Measurements from ENCODE around the gene XRCC5. TPM values are rescaled to one million over a fixed set of nuclear protein-coding genes. Genes with fewer than 3 reads are reported as not detected.
"Not testable (repeated sequence)": the region's sequence is repeated elsewhere in the genome, so short reads cannot be mapped to it uniquely, and the experiment has no call there.

The XRCC5 gene
- total RNA-seq, 4 donors from 2014 or later, result 87.3 to 202 (median 170) TPM

GRCh38 chr2:216075510-216076485 lies 33.4 kb upstream of the XRCC5 start:
- H3K4me3 ChIP-seq, result no peak overlapping the region
- H3K9me3 ChIP-seq, result no peaks in the 10 kb centered on the region
- H3K27me3 ChIP-seq, result no peaks in the 10 kb centered on the region
- no peak for DNase-seq
- TF ChIP-seq POLR2A (IDR thresholded peaks at IDR 0.05) (no peak), CTCF (IDR thresholded peaks at IDR 0.05) (no peak)
- 90% methylated on average over 6 of the region's 6 CpGs for WGBS, 2 donors
- peaks cover 0 to 13% (median 0%) of the 10 kb centered on the region in 3 donors for H3K36me3 ChIP-seq
- intact Hi-C loops (cut with DNase I), result no loop called here
- peaks cover 0 to 2% (median 0%) of the 10 kb centered on the region in 3 donors for H3K4me1 ChIP-seq
- H3K27ac ChIP-seq, result no peak overlapping the region

- 74 to 77% methylated on average over 1 of the region's 1 CpG for WGBS, 2 donors
- TF ChIP-seq CTCF (IDR thresholded peaks at IDR 0.05) (no peak), POLR2A (IDR thresholded peaks at IDR 0.05) (no peak)
- Histone ChIP-seq H3K4me3 (no peak overlapping the region), H3K9me3 (no peaks in the 10 kb centered on the region), H3K27me3 (no peaks in the 10 kb centered on the region), H3K4me1 (peaks cover 3 to 24% (median 12%) of the 10 kb centered on the region in 3 donors), H3K36me3 (peaks cover 0 to 5% (median 0%) of the 10 kb centered on the region in 3 donors), H3K27ac (no peak overlapping the region)
- no peak for DNase-seq
- intact Hi-C loops (cut with DNase I), result no loop called here
Observed at GRCh38 chr2:216078776-216079175, 30.4 kb upstream of the XRCC5 start.

- H3K4me1 ChIP-seq, result peaks cover 3 to 24% (median 12%) of the 10 kb centered on the region in 3 donors
- 96 to 98% methylated on average over 10 of the region's 10 CpGs for WGBS, 2 donors
- H3K4me3 ChIP-seq; H3K9me3 ChIP-seq; intact Hi-C loops (cut with DNase I); H3K36me3 ChIP-seq; DNase-seq; H3K27me3 ChIP-seq; H3K27ac ChIP-seq: not testable (repeated sequence)
Observed at GRCh38 chr2:216080048-216080447, 29.1 kb upstream of the XRCC5 start.

- WGBS, 2 donors, result 12 to 21% methylated on average over 1 of the region's 1 CpG
- no peak for DNase-seq
- no peaks in the 10 kb centered on the region for H3K36me3 ChIP-seq
- no peaks in the 10 kb centered on the region for H3K27me3 ChIP-seq
- intact Hi-C loops (cut with DNase I), result no loop called here
- peaks cover 3 to 24% (median 12%) of the 10 kb centered on the region in 3 donors for H3K4me1 ChIP-seq
- H3K4me3 ChIP-seq, result peak overlapping the region; percentile 39 to 77 (median 64)
- H3K9me3 ChIP-seq, result no peaks in the 10 kb centered on the region
- no peak for TF ChIP-seq POLR2A (IDR thresholded peaks at IDR 0.05)
- no peak for TF ChIP-seq CTCF (IDR thresholded peaks at IDR 0.05)
- peak overlapping the region in 2 of 4 donors; percentile 56 to 62 for H3K27ac ChIP-seq
Observed at GRCh38 chr2:216081012-216081411, 28.1 kb upstream of the XRCC5 start.

GRCh38 chr2:216081487-216082116 lies 27.5 kb upstream of the XRCC5 start, which contains the start of the genes PECR and TMEM169:
PECR (minus strand) TSS chr2:216081809; CDS start chr2:216081741, 68 bp downstream.
TMEM169 (plus strand) TSS chr2:216081919; CDS start chr2:216095964, 14,045 bp downstream.
- intact Hi-C loops (cut with DNase I), result no loop called here
- no peaks in the 10 kb centered on the region for H3K36me3 ChIP-seq
- peak within 1 kb of the TSS; percentile 3 to 62 (median 41) for H3K27ac ChIP-seq
- DNase-seq, result peak; percentile 31
- H3K9me3 ChIP-seq, result no peaks in the 10 kb centered on the region
- peak within 1 kb of the TSS; percentile 39 to 77 (median 64) for H3K4me3 ChIP-seq
- H3K4me1 ChIP-seq, result peaks cover 3 to 24% (median 12%) of the 10 kb centered on the region in 3 donors
- TF ChIP-seq CTCF (IDR thresholded peaks at IDR 0.05) (no peak), POLR2A (IDR thresholded peaks at IDR 0.05) (peak in 1 of 4 donors; percentile 43)
- no peaks in the 10 kb centered on the region for H3K27me3 ChIP-seq
- 0 to 3% methylated on average over 11 to 20 of the region's 44 CpGs for WGBS, 2 donors
